ENCODE results near the gene AKT1. TPM values are rescaled to one million over a fixed set of nuclear protein-coding genes. Genes with fewer than 3 reads are reported as not detected.
A peak's percentile ranks its signal among the peaks of the same experiment; 100 is the strongest.

AKT1 gene
- total and polyA plus RNA-seq, 2 of the 13 experiments (the other 11 are each of a cell fraction or from before 2014, with no cell fraction given), result 96.2 to 116 TPM

- TF ChIP-seq KDM2A (CRISPR knock-in tag; IDR thresholded peaks at IDR 0.05; ENCODE audit: borderline replicate concordance, low read depth), result peak; percentile 60; the same call in 1 of the 2 replicates
- peak; percentile 17 for TF ChIP-seq YY1 (IDR thresholded peaks at IDR 0.05; ENCODE audit: insufficient read depth, insufficient replicate concordance, low read depth, low read length)
- TF ChIP-seq ZNF564 (CRISPR knock-in tag; IDR thresholded peaks at IDR 0.05), result peak; percentile 50; the same call in 1 of the 2 replicates
- no peak for TF ChIP-seq ZNF576 (CRISPR knock-in tag; IDR thresholded peaks at IDR 0.05)
- TF ChIP-seq CREBL2 (CRISPR knock-in tag; IDR thresholded peaks at IDR 0.05; ENCODE audit: borderline replicate concordance), result peak; percentile 13; the same call in 1 of the 2 replicates
- TF ChIP-seq ATM (IDR thresholded peaks at IDR 0.05; ENCODE audit: borderline replicate concordance), result no peak
- TF ChIP-seq ZGPAT (CRISPR knock-in tag; IDR thresholded peaks at IDR 0.05), result 0 out of 2 replicates have a peak, but pooled peaks have one; percentile 38
- 0 out of 2 replicates have a peak, but pooled peaks have one; percentile 56 for TF ChIP-seq ZBTB39 (CRISPR knock-in tag; IDR thresholded peaks at IDR 0.05)
- no peak for TF ChIP-seq HNF1A (IDR thresholded peaks at IDR 0.05; ENCODE audit: low read depth)
- TF ChIP-seq HNF1A (CRISPR knock-in tag; IDR thresholded peaks at IDR 0.05; ENCODE audit: borderline replicate concordance), result no peak
- no peak for TF ChIP-seq LCORL (IDR thresholded peaks at IDR 0.05)
- peak; percentile 65 for TF ChIP-seq LCORL (CRISPR knock-in tag; IDR thresholded peaks at IDR 0.05)
- TF ChIP-seq NCOA1 (CRISPR knock-in tag; IDR thresholded peaks at IDR 0.05), result peak; percentile 77; the same call in 1 of the 2 replicates
- TF ChIP-seq ZNF773 (CRISPR knock-in tag; IDR thresholded peaks at IDR 0.05; ENCODE audit: borderline replicate concordance), result 0 out of 2 replicates have a peak, but pooled peaks have one; percentile 46
- peak; percentile 68 for TF ChIP-seq TFDP2 (CRISPR knock-in tag; IDR thresholded peaks at IDR 0.05)
- TF ChIP-seq TEAD3 (CRISPR knock-in tag; optimal IDR thresholded peaks at IDR 0.05; ENCODE audit: borderline replicate concordance), result peak; percentile 13
- TF ChIP-seq XRCC5 (optimal IDR thresholded peaks at IDR 0.05; ENCODE audit: low read length), result no peak
- peak; percentile 86; the same call in 1 of the 2 replicates for TF ChIP-seq MYPOP (CRISPR knock-in tag; IDR thresholded peaks at IDR 0.05)
Measured at GRCh38 chr14:104800771-104801519, 5.4 kb upstream of the AKT1 start, which contains the start of gene ZBTB42 (continued).
